CD4-positive, alpha-beta memory T cell (primary cell): ENCODE measurements around the gene SH3BP5L. TPM values are rescaled to one million over a fixed set of nuclear protein-coding genes. Genes with fewer than 3 reads are reported as not detected.

Experiments used
- CTCF ChIA-PET: fragments of 350-600 bp; sonication (Branson Sonifier 250); formaldehyde crosslinking; loops from one replicate; lab custom pipeline; 2021; ENCODE audit warnings: inconsistent platforms; ENCODE audit not compliant: partially characterized antibody; lab: Charles Lee
- POLR2A ChIA-PET: fragments of 350-600 bp; sonication (Branson Sonifier 250); formaldehyde crosslinking; loops from one replicate; lab custom pipeline; 2021; ENCODE audit not compliant: partially characterized antibody; lab: Charles Lee
- DNase-seq, 5 donors: peaks; one replicate each; pipeline versions ENCODE4 v3.0.0 to v3.0.0-alpha.2; 2020 to 2022; ENCODE audit warnings: mixed read lengths in 1 of 5
- H3K27ac ChIP-seq: one replicate; pipeline ENCODE4 v1.7.0; 2013; ENCODE audit warnings: low read depth, low read length
- H3K27me3 ChIP-seq: 2 replicates; pipeline ENCODE4 v1.7.0; 2013; ENCODE audit warnings: mild to moderate bottlenecking, low read length, moderate library complexity; ENCODE audit not compliant: insufficient read depth
- H3K36me3 ChIP-seq: 2 replicates; pipeline ENCODE4 v1.7.0; 2013; ENCODE audit warnings: mild to moderate bottlenecking, low read length, moderate library complexity; ENCODE audit not compliant: insufficient read depth
- H3K4me1 ChIP-seq: 2 replicates; pipeline ENCODE4 v1.7.0; 2013; ENCODE audit warnings: mild to moderate bottlenecking, low read length, moderate library complexity; ENCODE audit not compliant: insufficient read depth
- H3K4me3 ChIP-seq, 2 donors: one replicate each; pipeline ENCODE4 v1.7.0; 2013; ENCODE audit warnings: low read length in 2 of 2, mild to moderate bottlenecking in 1 of 2
- H3K9me3 ChIP-seq, 2 donors: one replicate each; pipeline ENCODE4 v1.7.0; 2013; ENCODE audit warnings: low read length in 2 of 2, control low read depth in 1 of 2; ENCODE audit not compliant: control insufficient read depth in 1 of 2
- H3K27ac Mint-ChIP-seq, 7 donors: one replicate each; pipeline ENCODE4 v1.8.0; 2020 to 2021; ENCODE audit warnings: mixed read lengths in 7 of 7, mild to moderate bottlenecking in 6 of 7, inconsistent platforms in 3 of 7, moderate library complexity in 3 of 7
- H3K27me3 Mint-ChIP-seq, 2 donors: one replicate each; pipeline ENCODE4 v1.8.0; 2020 to 2021; ENCODE audit warnings: mixed read lengths in 2 of 2
- H3K36me3 Mint-ChIP-seq, 2 donors: one replicate each; pipeline ENCODE4 v1.8.0; 2020 to 2021; ENCODE audit warnings: mixed read lengths in 2 of 2, inconsistent platforms in 1 of 2, mild to moderate bottlenecking in 1 of 2
- H3K4me1 Mint-ChIP-seq, 4 donors: one replicate each; pipeline ENCODE4 v1.8.0; 2020 to 2021; ENCODE audit warnings: mixed read lengths in 4 of 4, mild to moderate bottlenecking in 1 of 4
- H3K4me3 Mint-ChIP-seq, 8 donors: one replicate each; pipeline ENCODE4 v1.8.0; 2020 to 2021; ENCODE audit warnings: mixed read lengths in 8 of 8, mild to moderate bottlenecking in 7 of 8, moderate library complexity in 6 of 8, inconsistent platforms in 3 of 8
- H3K9me3 Mint-ChIP-seq, 8 donors: one replicate each; pipeline ENCODE4 v1.8.0; 2020 to 2021; ENCODE audit warnings: mixed read lengths in 8 of 8, mild to moderate bottlenecking in 5 of 8, inconsistent platforms in 3 of 8, moderate library complexity in 1 of 8
- intact Hi-C: fragments of 100-400 bp; cut with micrococcal nuclease; formaldehyde crosslinking; loops from one replicate; pipeline ENCODE4 v1.15.1; 2023
- polyA plus RNA-seq, 2 donors: library from polyadenylated mRNA; unstranded; fragments of 300-500 nt; fragmentation: Illumina TruSeq; gene quantifications; one replicate each; pipeline ENCODE4 v1.2.3, GENCODE V29; 2021
- total RNA-seq, 2 experiments: library from RNA; stranded (reverse); gene quantifications; one replicate each; pipeline ENCODE4 v1.2.3, GENCODE V29; 2021

Gene SH3BP5L
- total and polyA plus RNA-seq, 4 experiments from 2014 or later: 0.77 to 43.4 (median 22.7) TPM

DNA sequence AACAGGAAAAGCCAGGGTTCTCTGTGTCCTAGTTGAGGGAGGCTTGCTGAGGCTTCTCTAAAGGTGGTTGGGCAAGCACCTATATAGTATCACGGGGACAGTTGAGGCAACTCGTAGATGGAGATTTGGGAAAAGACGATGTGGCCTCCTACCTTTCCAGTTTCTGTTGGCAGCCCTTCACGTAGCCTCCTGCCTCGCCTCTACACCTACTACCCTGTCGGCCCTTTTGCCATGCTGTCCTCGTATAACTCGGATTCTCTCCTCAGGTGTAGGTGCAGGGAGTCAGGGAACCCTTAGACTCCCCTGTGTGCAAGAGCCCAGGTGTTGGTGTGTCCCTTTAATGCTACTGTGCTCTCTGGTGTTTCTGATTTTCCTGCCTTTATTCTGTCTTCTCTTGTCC lies 22.9 kb upstream of the SH3BP5L start:
- CTCF ChIA-PET: no interaction called here
- peaks cover 55% of the 10 kb centered on the region for H3K36me3 ChIP-seq
- Mint-ChIP-seq H3K9me3 (no peaks in the 10 kb centered on the region), H3K36me3 (peaks cover 33 to 45% of the 10 kb centered on the region in 2 donors), H3K4me1 (peaks cover 0 to 3% (median 0%) of the 10 kb centered on the region in 4 donors), H3K27me3 (no peaks in the 10 kb centered on the region), H3K27ac (peak overlapping the region in 2 of 7 donors; percentile 9 to 15), H3K4me3 (no peak overlapping the region)
- no peaks in the 10 kb centered on the region for H3K9me3 ChIP-seq
- no peak overlapping the region for H3K4me3 ChIP-seq
- no peak for DNase-seq
- no peak overlapping the region for H3K27ac ChIP-seq
- intact Hi-C loops: no loop called here
- H3K4me1 ChIP-seq: peaks cover 3% of the 10 kb centered on the region
- POLR2A ChIA-PET: no interaction called here
- H3K27me3 ChIP-seq: no peaks in the 10 kb centered on the region

DNA sequence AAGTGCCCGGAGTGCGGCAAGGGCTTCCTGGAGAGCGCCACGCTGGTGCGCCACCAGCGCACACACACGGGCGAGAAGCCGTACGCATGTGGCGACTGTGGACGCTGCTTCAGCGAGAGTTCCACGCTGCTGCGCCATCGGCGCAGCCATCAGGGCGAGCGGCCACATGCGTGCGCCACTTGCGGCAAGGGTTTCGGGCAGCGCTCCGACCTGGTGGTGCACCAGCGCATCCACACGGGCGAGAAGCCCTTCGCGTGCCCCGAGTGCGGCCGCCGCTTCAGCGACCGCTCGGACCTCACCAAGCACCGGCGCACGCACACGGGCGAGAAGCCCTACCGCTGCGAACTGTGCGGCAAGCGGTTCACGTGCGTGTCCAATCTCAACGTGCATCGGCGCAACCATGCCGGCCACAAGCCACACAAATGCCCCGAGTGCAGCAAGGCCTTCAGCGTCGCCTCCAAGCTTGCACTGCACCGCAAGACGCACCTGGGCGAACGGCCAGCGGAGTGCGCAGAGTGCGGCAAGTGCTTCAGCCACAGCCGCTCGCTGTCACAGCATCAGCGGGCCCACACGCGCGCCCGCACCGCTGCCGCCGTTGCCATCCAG lies 22.3 kb upstream of the SH3BP5L start:
- Mint-ChIP-seq H3K9me3 (no peaks in the 10 kb centered on the region), H3K4me3 (no peak overlapping the region), H3K36me3 (peaks cover 33 to 45% of the 10 kb centered on the region in 2 donors), H3K4me1 (peaks cover 0 to 3% (median 0%) of the 10 kb centered on the region in 4 donors), H3K27me3 (no peaks in the 10 kb centered on the region), H3K27ac (no peak overlapping the region)
- Histone ChIP-seq H3K27me3 (no peaks in the 10 kb centered on the region), H3K9me3 (no peaks in the 10 kb centered on the region), H3K27ac (no peak overlapping the region), H3K4me3 (no peak overlapping the region), H3K36me3 (peaks cover 55% of the 10 kb centered on the region), H3K4me1 (no peaks in the 10 kb centered on the region)
- no peak for DNase-seq
- CTCF ChIA-PET: no interaction called here
- POLR2A ChIA-PET: no interaction called here
- intact Hi-C loops: no loop called here

GRCh38 chr1:248847181-248847955 lies 21.7 kb upstream of the SH3BP5L start:
- Histone ChIP-seq H3K36me3 (peaks cover 55% of the 10 kb centered on the region), H3K4me1 (no peaks in the 10 kb centered on the region), H3K27me3 (no peaks in the 10 kb centered on the region), H3K27ac (no peak overlapping the region), H3K4me3 (no peak overlapping the region), H3K9me3 (no peaks in the 10 kb centered on the region)
- peak overlapping the region in 2 of 7 donors; percentile 29 to 78 for H3K27ac Mint-ChIP-seq
- intact Hi-C loops: no loop called here
- H3K36me3 Mint-ChIP-seq: peaks cover 33 to 48% of the 10 kb centered on the region in 2 donors
- no peaks in the 10 kb centered on the region for H3K9me3 Mint-ChIP-seq
- no peak overlapping the region for H3K4me3 Mint-ChIP-seq
- DNase-seq: no peak
- H3K27me3 Mint-ChIP-seq: no peaks in the 10 kb centered on the region
- ChIA-PET POLR2A (interaction anchor here (1.0 to 1.1 kb wide), 2 partner anchors 10 to 11 kb away, joined by 4 to 5 read pairs; partner anchors contain the start of gene ZNF672), CTCF (interaction anchor here (0.9 kb wide), 1 partner anchor 11 kb away, joined by 3 read pairs; the partner anchor contains the start of gene ZNF692)
- peaks cover 0 to 3% (median under 1%) of the 10 kb centered on the region in 4 donors for H3K4me1 Mint-ChIP-seq

DNA sequence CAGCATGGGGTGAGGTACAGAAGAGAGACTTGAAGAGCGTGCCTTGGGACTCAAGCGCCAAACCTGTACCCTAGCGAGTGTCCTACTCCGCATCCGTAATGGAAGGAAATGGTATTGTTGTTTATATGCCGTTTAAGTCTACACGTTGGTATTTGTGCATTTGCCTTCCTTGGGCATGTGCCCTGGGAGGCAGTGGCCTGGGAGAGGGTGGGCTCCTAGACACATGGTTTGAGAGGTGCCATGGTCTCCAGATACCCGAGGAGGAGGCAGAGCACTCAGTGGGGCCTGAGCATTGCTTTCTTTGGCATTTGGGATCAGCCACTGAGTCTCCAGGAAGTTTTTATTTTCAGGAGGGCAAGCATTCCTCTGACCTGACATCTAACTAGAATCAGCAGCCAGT lies 18.8 kb upstream of the SH3BP5L start:
- Histone ChIP-seq H3K9me3 (no peaks in the 10 kb centered on the region), H3K36me3 (peaks cover 47% of the 10 kb centered on the region), H3K4me3 (no peak overlapping the region), H3K4me1 (peaks cover 21% of the 10 kb centered on the region), H3K27me3 (no peaks in the 10 kb centered on the region), H3K27ac (no peak overlapping the region)
- POLR2A ChIA-PET: no interaction called here
- DNase-seq: no peak
- no peak overlapping the region for H3K27ac Mint-ChIP-seq
- intact Hi-C loops: no loop called here
- H3K36me3 Mint-ChIP-seq: peaks cover 28 to 39% of the 10 kb centered on the region in 2 donors
- H3K9me3 Mint-ChIP-seq: no peaks in the 10 kb centered on the region
- H3K4me3 Mint-ChIP-seq: no peak overlapping the region
- H3K4me1 Mint-ChIP-seq: peaks cover 7 to 29% (median 19%) of the 10 kb centered on the region in 4 donors
- H3K27me3 Mint-ChIP-seq: no peaks in the 10 kb centered on the region
- CTCF ChIA-PET: no interaction called here

- H3K9me3 ChIP-seq: no peaks in the 10 kb centered on the region
- no peak for DNase-seq
- ChIA-PET POLR2A (no interaction called here), CTCF (interaction anchor here (2.9 kb wide), 1 partner anchor 15 kb away, joined by 12 read pairs; the partner anchor contains the start of gene ZNF692)
- intact Hi-C loops: no loop called here
- H3K36me3 ChIP-seq: peaks cover 39% of the 10 kb centered on the region
- no peak overlapping the region for H3K4me3 Mint-ChIP-seq
- H3K4me1 ChIP-seq: peaks cover 27% of the 10 kb centered on the region
- peaks cover 21 to 35% of the 10 kb centered on the region in 2 donors for H3K36me3 Mint-ChIP-seq
- H3K9me3 Mint-ChIP-seq: no peaks in the 10 kb centered on the region
- H3K4me3 ChIP-seq: no peak overlapping the region
- no peaks in the 10 kb centered on the region for H3K27me3 Mint-ChIP-seq
- no peaks in the 10 kb centered on the region for H3K27me3 ChIP-seq
- no peak overlapping the region for H3K27ac ChIP-seq
- H3K4me1 Mint-ChIP-seq: peaks cover 12 to 36% (median 24%) of the 10 kb centered on the region in 4 donors
- peak overlapping the region in 1 of 7 donors; percentile 13 for H3K27ac Mint-ChIP-seq
Measured at GRCh38 chr1:248843687-248844086, 18.0 kb upstream of the SH3BP5L start.

DNA sequence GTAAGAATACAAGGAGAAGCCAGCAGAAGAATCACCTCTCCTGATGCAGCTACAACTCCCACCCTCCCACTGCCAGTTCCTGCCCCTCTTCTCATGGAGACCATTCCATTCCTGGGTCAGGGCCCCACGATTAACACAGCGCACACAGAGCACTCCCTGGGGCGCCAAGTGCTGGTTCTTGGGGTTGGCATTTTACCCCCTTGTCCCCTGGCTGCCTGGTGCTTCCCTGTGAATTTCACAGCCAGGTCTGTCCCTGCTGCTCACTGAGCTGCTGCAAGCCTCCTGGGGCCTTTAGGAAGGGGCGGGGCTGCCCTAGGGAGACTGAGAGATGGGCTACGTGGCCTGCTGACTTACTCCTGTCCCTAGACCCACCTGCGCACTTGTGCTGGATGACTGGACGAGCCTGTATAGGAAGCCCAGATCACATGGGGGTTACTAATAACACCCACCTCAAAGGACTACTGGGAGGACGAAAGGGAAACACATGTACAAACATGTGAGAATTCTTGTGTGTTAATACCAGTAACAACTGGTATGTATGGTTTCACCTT lies 17.1 kb upstream of the SH3BP5L start:
- Mint-ChIP-seq H3K4me1 (peaks cover 12 to 36% (median 24%) of the 10 kb centered on the region in 4 donors), H3K9me3 (no peaks in the 10 kb centered on the region), H3K27me3 (no peaks in the 10 kb centered on the region), H3K27ac (peak overlapping the region in 1 of 7 donors; percentile 77), H3K4me3 (no peak overlapping the region), H3K36me3 (peaks cover 17 to 32% of the 10 kb centered on the region in 2 donors)
- Histone ChIP-seq H3K27ac (no peak overlapping the region), H3K4me1 (peaks cover 27% of the 10 kb centered on the region), H3K9me3 (no peaks in the 10 kb centered on the region), H3K4me3 (no peak overlapping the region), H3K27me3 (no peaks in the 10 kb centered on the region), H3K36me3 (peaks cover 33% of the 10 kb centered on the region)
- intact Hi-C loops: no loop called here
- CTCF ChIA-PET: interaction anchor here (1.4 to 2.9 kb wide), 4 partner anchors 14 to 60 kb away, joined by 3 to 12 read pairs (median 7); partner anchors contain the start of genes SH3BP5L and ZNF692
- DNase-seq: no peak
- POLR2A ChIA-PET: interaction anchor here (2.0 to 7.0 kb wide), 2 partner anchors 8 to 17 kb away, joined by 9 to 210 read pairs; partner anchors contain the start of gene ZNF692
